K562 (cell line): ENCODE data around the gene HAP1. TPM values are rescaled to one million over a fixed set of nuclear protein-coding genes. Genes with fewer than 3 reads are reported as not detected.

Experiments
- CBX5 ChIP-seq: IDR thresholded peaks from 2 replicates; pipeline ENCODE4 v1.6.1; 2014; ENCODE audit warnings: low read depth, borderline replicate concordance
- CREM ChIP-seq: IDR thresholded peaks from 2 replicates; pipeline ENCODE4 v1.6.1; 2014; ENCODE audit warnings: antibody characterized with exemption, low read depth
- CUX1 ChIP-seq: fragments of 200-800 bp; sonication (Bioruptor generic); IDR thresholded peaks from 2 replicates; pipeline ENCODE4 v1.6.1; 2016; ENCODE audit warnings: missing genetic modification characterization, missing compliant biosample characterization
- HLTF ChIP-seq: fragments of 450-650 bp; IDR thresholded peaks from 2 replicates; pipeline ENCODE4 v1.6.1; 2016
- ILK ChIP-seq: fragments of 450-650 bp; IDR thresholded peaks from 2 replicates; pipeline ENCODE4 v1.6.1; 2016; ENCODE audit warnings: missing genetic modification characterization, low read depth, mild to moderate bottlenecking, missing compliant biosample characterization, moderate library complexity, borderline replicate concordance
- NR4A1 ChIP-seq, 2 experiments: fragments of 250-450 bp in 1 of 2; fragments of 450-650 bp in 1 of 2; sonication (Bioruptor Pico) in 1 of 2; IDR thresholded peaks; 2 replicates each; pipeline versions ENCODE4 v1.4.0 to v1.6.1; 2016 to 2020; ENCODE audit warnings: mild to moderate bottlenecking in 2 of 2, missing compliant biosample characterization in 1 of 2, missing genetic modification characterization in 1 of 2, moderate library complexity in 1 of 2
- POLR3G ChIP-seq: IDR thresholded peaks from 2 replicates; pipeline ENCODE4 v1.6.1; 2011; ENCODE audit not compliant: insufficient read length, insufficient replicate concordance; ENCODE audit errors: extremely low read depth
- RBM15 ChIP-seq: fragments of 200-400 bp; formaldehyde crosslinking; IDR thresholded peaks from 2 replicates; pipeline ENCODE4 v1.6.1; 2018; ENCODE audit warnings: mild to moderate bottlenecking, low read length, moderate library complexity; ENCODE audit not compliant: insufficient read depth
- RFX1 ChIP-seq: fragments of 450-650 bp; IDR thresholded peaks from 2 replicates; pipeline ENCODE4 v1.6.1; 2016; ENCODE audit warnings: mild to moderate bottlenecking, moderate library complexity
- SMARCA4 ChIP-seq: fragments of 450-650 bp; IDR thresholded peaks from 2 replicates; pipeline ENCODE4 v1.6.1; 2016
- TSC22D4 ChIP-seq: fragments of 450-650 bp; IDR thresholded peaks from 2 replicates; pipeline ENCODE4 v1.6.1; 2016; ENCODE audit warnings: missing genetic modification characterization, missing biosample characterization, control low read depth
- ZBTB43 ChIP-seq: sonication (generic); formaldehyde crosslinking; IDR thresholded peaks from 2 replicates; pipeline ENCODE4 v1.8.0; 2023; ENCODE audit warnings: mild to moderate bottlenecking, missing genetic modification reagents
- ZNF217 ChIP-seq: sonication (generic); formaldehyde crosslinking; IDR thresholded peaks from 2 replicates; pipeline ENCODE4 v1.8.0; 2022; ENCODE audit warnings: mild to moderate bottlenecking, missing genetic modification reagents
- ZNF507 ChIP-seq: conservative IDR thresholded peaks from 2 replicates; pipeline ENCODE4 v1.6.1; 2017; ENCODE audit warnings: missing genetic modification characterization, missing compliant biosample characterization
- ZNF76 ChIP-seq: fragments of 250-450 bp; sonication (Bioruptor Pico); IDR thresholded peaks from 2 replicates; pipeline ENCODE4 v1.4.0; 2020; ENCODE audit warnings: mild to moderate bottlenecking, moderate library complexity, borderline replicate concordance
- polyA plus RNA-seq, 8 experiments: library from polyadenylated mRNA; depleted of rRNA in 4 of 8; stranded (reverse) in 5 of 8; unstranded in 3 of 8; fragments of >200 nt; fragmentation: Nextera tagmentation in 2 of 8; fragmentation: Illumina TruSeq in 1 of 8; extraction: Ambion mirVana in 2 of 8; extraction: Trizol in 1 of 8; gene quantifications; 2 replicates each; pipeline versions ENCODE4 v1.2.1 to v1.2.3, GENCODE V29; 2011 to 2014; ENCODE audit warnings: inconsistent platforms in 1 of 8, missing spikeins in 1 of 8
- total RNA-seq, 7 experiments: library from RNA; depleted of rRNA in 6 of 7; stranded (reverse); fragments of >200 nt in 6 of 7; fragmentation: Illumina TruSeq in 2 of 7; extraction: Trizol in 2 of 7; gene quantifications; 2 replicates each; pipeline versions ENCODE4 v1.2.1 to v1.2.3, GENCODE V29; 2011 to 2021; ENCODE audit warnings: low replicate concordance in 1 of 7
- TF ChIP-seq, protein P1 (sequence below): sonication (generic); formaldehyde crosslinking; IDR thresholded peaks from 2 replicates; pipeline ENCODE4 v1.8.0; 2022; ENCODE audit warnings: mild to moderate bottlenecking, missing genetic modification reagents
- TF ChIP-seq, protein P2 (sequence below): fragments of 450-650 bp; conservative IDR thresholded peaks from 2 replicates; pipeline ENCODE4 v1.6.1; 2016; ENCODE audit warnings: missing genetic modification characterization, low read depth, mild to moderate bottlenecking, missing compliant biosample characterization, moderate library complexity
- TF ChIP-seq, protein P3 (sequence below): sonication (generic); formaldehyde crosslinking; IDR thresholded peaks from 2 replicates; pipeline ENCODE4 v1.8.1; 2022; ENCODE audit warnings: missing genetic modification reagents

The HAP1 gene
- total and polyA plus RNA-seq, 9 of the 15 experiments (the other 6 are each of a cell fraction or from before 2014, with no cell fraction given) = under 0.01 to 0.09 (median 0.04) TPM; not detected in 6

- TF ChIP-seq ZBTB43 = no peak
- TF ChIP-seq RFX1 = peak; percentile 51
- 0 out of 2 replicates have a peak, but pooled peaks have one; percentile 3 for TF ChIP-seq ILK (tag)
- TF ChIP-seq ZNF217 (CRISPR knock-in tag) = no peak
- 0 out of 2 replicates have a peak, but pooled peaks have one; percentile 28 for TF ChIP-seq ZNF76 (CRISPR knock-in tag)
- TF ChIP-seq TSC22D4 (tag) = no peak
- TF ChIP-seq CBX5 = no peak; the same call in 1 of the 2 replicates
- 0 out of 2 replicates have a peak, but pooled peaks have one; percentile 8 for TF ChIP-seq HLTF
- no peak for TF ChIP-seq POLR3G
- TF ChIP-seq ZNF507 = no peak
- TF ChIP-seq, protein P1, sequence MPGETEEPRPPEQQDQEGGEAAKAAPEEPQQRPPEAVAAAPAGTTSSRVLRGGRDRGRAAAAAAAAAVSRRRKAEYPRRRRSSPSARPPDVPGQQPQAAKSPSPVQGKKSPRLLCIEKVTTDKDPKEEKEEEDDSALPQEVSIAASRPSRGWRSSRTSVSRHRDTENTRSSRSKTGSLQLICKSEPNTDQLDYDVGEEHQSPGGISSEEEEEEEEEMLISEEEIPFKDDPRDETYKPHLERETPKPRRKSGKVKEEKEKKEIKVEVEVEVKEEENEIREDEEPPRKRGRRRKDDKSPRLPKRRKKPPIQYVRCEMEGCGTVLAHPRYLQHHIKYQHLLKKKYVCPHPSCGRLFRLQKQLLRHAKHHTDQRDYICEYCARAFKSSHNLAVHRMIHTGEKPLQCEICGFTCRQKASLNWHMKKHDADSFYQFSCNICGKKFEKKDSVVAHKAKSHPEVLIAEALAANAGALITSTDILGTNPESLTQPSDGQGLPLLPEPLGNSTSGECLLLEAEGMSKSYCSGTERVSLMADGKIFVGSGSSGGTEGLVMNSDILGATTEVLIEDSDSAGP (CRISPR knock-in tag) = no peak
- TF ChIP-seq CUX1 (CRISPR knock-in tag) = no peak
- TF ChIP-seq NR4A1 (CRISPR knock-in tag; IDR thresholded peaks at IDR 0.05) = no peak
- TF ChIP-seq NR4A1 (tag; IDR thresholded peaks at IDR 0.05) = no peak
- no peak for TF ChIP-seq RBM15
- TF ChIP-seq CREM = peak; percentile 47; the same call in 1 of the 2 replicates
- TF ChIP-seq, protein P2, sequence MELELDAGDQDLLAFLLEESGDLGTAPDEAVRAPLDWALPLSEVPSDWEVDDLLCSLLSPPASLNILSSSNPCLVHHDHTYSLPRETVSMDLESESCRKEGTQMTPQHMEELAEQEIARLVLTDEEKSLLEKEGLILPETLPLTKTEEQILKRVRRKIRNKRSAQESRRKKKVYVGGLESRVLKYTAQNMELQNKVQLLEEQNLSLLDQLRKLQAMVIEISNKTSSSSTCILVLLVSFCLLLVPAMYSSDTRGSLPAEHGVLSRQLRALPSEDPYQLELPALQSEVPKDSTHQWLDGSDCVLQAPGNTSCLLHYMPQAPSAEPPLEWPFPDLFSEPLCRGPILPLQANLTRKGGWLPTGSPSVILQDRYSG (tag) = no peak
- TF ChIP-seq, protein P3, sequence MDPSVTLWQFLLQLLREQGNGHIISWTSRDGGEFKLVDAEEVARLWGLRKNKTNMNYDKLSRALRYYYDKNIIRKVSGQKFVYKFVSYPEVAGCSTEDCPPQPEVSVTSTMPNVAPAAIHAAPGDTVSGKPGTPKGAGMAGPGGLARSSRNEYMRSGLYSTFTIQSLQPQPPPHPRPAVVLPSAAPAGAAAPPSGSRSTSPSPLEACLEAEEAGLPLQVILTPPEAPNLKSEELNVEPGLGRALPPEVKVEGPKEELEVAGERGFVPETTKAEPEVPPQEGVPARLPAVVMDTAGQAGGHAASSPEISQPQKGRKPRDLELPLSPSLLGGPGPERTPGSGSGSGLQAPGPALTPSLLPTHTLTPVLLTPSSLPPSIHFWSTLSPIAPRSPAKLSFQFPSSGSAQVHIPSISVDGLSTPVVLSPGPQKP (CRISPR knock-in tag) = no peak
- TF ChIP-seq SMARCA4 = no peak
These were observed 56.0 kb downstream of the HAP1 start (continued) for GRCh38 chr17:41678411-41678906.
